GM13976 (cell line): Measurements from ENCODE around the gene RTL9.

Experiments used
- DNase-seq: peaks from one replicate; pipeline ENCODE4 v3.0.0; 2012; ENCODE audit warnings: low spot score
- CTCF ChIP-seq: IDR thresholded peaks from 2 replicates; pipeline ENCODE4 v1.5.1; 2012; ENCODE audit warnings: borderline replicate concordance, mild to moderate bottlenecking; ENCODE audit not compliant: insufficient read depth; ENCODE audit errors: extremely low read depth, missing control alignments, control extremely low read depth
- in situ Hi-C: fragments of 300-500 bp; cut with MboI; formaldehyde crosslinking; loops from one replicate; pipeline ENCODE4 v1.12.0; 2022; ENCODE audit warnings: low sequenced_read_pairs, mixed read lengths, inconsistent platforms; ENCODE audit not compliant: unreplicated experiment

RTL9 gene

GRCh38 chrX:110383414-110383813 lies 24.8 kb downstream of the RTL9 start:
- TF ChIP-seq CTCF = no peak
- in situ Hi-C loops = no loop called here
- no peak for DNase-seq

GRCh38 chrX:110384490-110384889 lies 25.8 kb downstream of the RTL9 start:
- DNase-seq = no peak
- in situ Hi-C loops = no loop called here

GRCh38 chrX:110389570-110389969 lies 30.9 kb downstream of the RTL9 start:
- DNase-seq = no peak
- in situ Hi-C loops = no loop called here
- no peak for TF ChIP-seq CTCF

More at GRCh38 chrX:110384490-110384889, 25.8 kb downstream of the RTL9 start:
- no peak for TF ChIP-seq CTCF

- in situ Hi-C loops = no loop called here
- TF ChIP-seq CTCF = no peak
- DNase-seq = no peak
Measured at GRCh38 chrX:110391086-110391485, 32.4 kb downstream of the RTL9 start.

GRCh38 chrX:110394651-110395050 lies 36.0 kb downstream of the RTL9 start:
- in situ Hi-C loops = no loop called here
- DNase-seq = no peak
- TF ChIP-seq CTCF = no peak

- TF ChIP-seq CTCF = no peak
- no peak for DNase-seq
- in situ Hi-C loops = no loop called here
Measured at GRCh38 chrX:110395877-110396276, 37.2 kb downstream of the RTL9 start.

- TF ChIP-seq CTCF = no peak
- DNase-seq = no peak
- in situ Hi-C loops = no loop called here
Measured at GRCh38 chrX:110396735-110397134, 38.1 kb downstream of the RTL9 start.
